A549 (cell line): ENCODE results near the gene STXBP4. TPM values are rescaled to one million over a fixed set of nuclear protein-coding genes. Genes with fewer than 3 reads are reported as not detected.

Experiments
- ATAC-seq, 2 experiments: fragments of 200-7000 bp in 1 of 2; fragments of >200 bp in 1 of 2; cut with Nextera tagmentation in 1 of 2; cut with Tn5 transposase in 1 of 2; 3 replicates each; pipeline versions ENCODE4 v1.8.0 to v1.9.1; 2018 to 2020; ENCODE audit warnings: mild to moderate bottlenecking in 1 of 2, moderate library complexity in 1 of 2
- CTCF ChIA-PET: fragments of 300-600 bp; sonication (Branson Sonifier 250); formaldehyde crosslinking; extraction: SDS; loops from one replicate; lab custom pipeline; 2021; ENCODE audit warnings: antibody characterized with exemption, inconsistent platforms; lab: Yijun Ruan, JAX
- POLR2A ChIA-PET: fragments of 350-600 bp; formaldehyde crosslinking; extraction: SDS; loops from one replicate; lab custom pipeline; 2021; ENCODE audit warnings: antibody characterized with exemption, inconsistent platforms; lab: Yijun Ruan, JAX
- DNase-seq, 2 experiments: peaks; one replicate each; pipeline versions ENCODE4 v3.0.0 to v3.0.0-alpha.2; 2011 to 2016; ENCODE audit warnings: low read depth in 1 of 2, low spot score in 1 of 2
- FAIRE-seq: peaks from 2 replicates; lab custom pipeline; 2011; peaks lifted over from hg19 to GRCh38; lab: Jason Lieb, UNC
- H3K27ac ChIP-seq, 2 experiments: fragments of >200 bp; sonication (Bioruptor Twin); formaldehyde crosslinking; 3 replicates each; pipeline ENCODE4 v1.5.1; 2016 to 2017
- H3K4me1 ChIP-seq: fragments of >200 bp; sonication (Bioruptor Twin); formaldehyde crosslinking; 3 replicates; pipeline ENCODE4 v1.6.1; 2016
- H3K4me2 ChIP-seq: fragments of >200 bp; sonication (Bioruptor Twin); formaldehyde crosslinking; 3 replicates; pipeline ENCODE4 v1.6.1; 2016
- H3K4me3 ChIP-seq: fragments of >200 bp; sonication (Bioruptor Twin); formaldehyde crosslinking; 3 replicates; pipeline ENCODE4 v1.5.1; 2016
- H3K9me3 ChIP-seq: fragments of >200 bp; sonication (Bioruptor Twin); formaldehyde crosslinking; 3 replicates; pipeline ENCODE4 v1.6.1; 2016
- BHLHE40 ChIP-seq: IDR thresholded peaks from 2 replicates; pipeline ENCODE4 v1.6.1; 2012; ENCODE audit warnings: low read depth, low read length, inconsistent platforms
- CEBPB ChIP-seq, 2 experiments: fragments of >200 bp in 1 of 2; sonication (Bioruptor Twin) in 1 of 2; formaldehyde crosslinking in 1 of 2; IDR thresholded peaks; 2 replicates each; pipeline ENCODE4 v1.6.1; 2012 to 2016
- EHF ChIP-seq: fragments of 250-450 bp; sonication (Bioruptor Pico); IDR thresholded peaks from 2 replicates; pipeline ENCODE4 v1.5.0; 2020; ENCODE audit warnings: mild to moderate bottlenecking
- FOSB ChIP-seq: fragments of 250-450 bp; sonication (Bioruptor Pico); IDR thresholded peaks from 2 replicates; pipeline ENCODE4 v1.5.0; 2020; ENCODE audit warnings: mild to moderate bottlenecking, moderate library complexity
- FOXS1 ChIP-seq: fragments of 250-450 bp; sonication (Bioruptor Pico); IDR thresholded peaks from 2 replicates; pipeline ENCODE4 v1.5.0; 2020; ENCODE audit warnings: mild to moderate bottlenecking, moderate library complexity
- HEYL ChIP-seq: fragments of 250-450 bp; sonication (Bioruptor Pico); IDR thresholded peaks from 2 replicates; pipeline ENCODE4 v1.8.0; 2021; ENCODE audit warnings: mild to moderate bottlenecking, moderate library complexity
- HOXA7 ChIP-seq: fragments of 250-450 bp; sonication (Bioruptor Pico); IDR thresholded peaks from 2 replicates; pipeline ENCODE4 v1.5.0; 2020; ENCODE audit warnings: mild to moderate bottlenecking, moderate library complexity
- JUNB ChIP-seq: fragments of >200 bp; sonication (Bioruptor Twin); formaldehyde crosslinking; IDR thresholded peaks from 2 replicates; pipeline ENCODE4 v1.6.1; 2016
- KDM1A ChIP-seq: fragments of 200-600 bp; sonication (generic); IDR thresholded peaks from 2 replicates; pipeline ENCODE4 v1.6.1; 2016; ENCODE audit warnings: low read depth, mild to moderate bottlenecking
- KDM5A ChIP-seq: fragments of 200-600 bp; sonication (generic); IDR thresholded peaks from 2 replicates; pipeline ENCODE4 v1.6.1; 2016; ENCODE audit warnings: antibody characterized with exemption, mild to moderate bottlenecking
- MAZ ChIP-seq: fragments of 150-350 bp; IDR thresholded peaks from 2 replicates; pipeline ENCODE4 v1.6.1; 2014; ENCODE audit warnings: antibody characterized with exemption, low read depth, low read length, borderline replicate concordance
- NFE2L2 ChIP-seq: fragments of 150-350 bp; conservative IDR thresholded peaks from 2 replicates; pipeline ENCODE4 v1.6.1; 2014; ENCODE audit warnings: low read length
- PBX3 ChIP-seq: IDR thresholded peaks from 2 replicates; pipeline ENCODE4 v1.6.1; 2012
- POLR2A ChIP-seq: IDR thresholded peaks from 2 replicates; pipeline ENCODE4 v1.6.1; 2012; ENCODE audit warnings: mild to moderate bottlenecking, low read length
- RAD21 ChIP-seq, 2 experiments: fragments of >200 bp in 1 of 2; sonication (Bioruptor Twin) in 1 of 2; formaldehyde crosslinking in 1 of 2; IDR thresholded peaks in 1 of 2; conservative IDR thresholded peaks in 1 of 2; 2 replicates in 1 of 2; 3 replicates in 1 of 2; pipeline ENCODE4 v1.6.1; 2012 to 2018; ENCODE audit warnings: inconsistent platforms in 1 of 2
- SMC3 ChIP-seq: fragments of >200 bp; sonication (Bioruptor Twin); formaldehyde crosslinking; IDR thresholded peaks from 3 replicates; pipeline ENCODE4 v1.6.1; 2018; ENCODE audit warnings: inconsistent platforms
- TFCP2L1 ChIP-seq: fragments of 250-450 bp; sonication (Bioruptor Pico); IDR thresholded peaks from 2 replicates; pipeline ENCODE4 v1.5.0; 2021; ENCODE audit warnings: mild to moderate bottlenecking
- WGBS: methylation state at CpG from one replicate; pipeline ENCODE4 v1.1.6; 2017; ENCODE audit errors: missing lambda C conversion rate; 5-methylcytosine and 5-hydroxymethylcytosine counted together
- polyA plus RNA-seq, 4 experiments: library from polyadenylated mRNA; depleted of rRNA in 3 of 4; stranded (reverse); fragments of >200 nt; fragmentation: RNase III in 1 of 4; extraction: RNeasy Plus Mini Kit Qiagen cat#74134 plus additional on column Dnase treatment in 1 of 4; gene quantifications; 2 replicates in 3 of 4; 3 replicates in 1 of 4; pipeline ENCODE4 v1.2.3, GENCODE V29; 2011 to 2017
- TF ChIP-seq, protein P1 (sequence below): fragments of >200 bp; sonication (Bioruptor Twin); formaldehyde crosslinking; IDR thresholded peaks from 3 replicates; pipeline ENCODE4 v1.6.1; 2016
- TF ChIP-seq, protein P2 (sequence below): fragments of >200 bp; sonication (Bioruptor Twin); formaldehyde crosslinking; IDR thresholded peaks from 3 replicates; pipeline ENCODE4 v1.5.1; 2016

The STXBP4 gene
- polyA plus RNA-seq, 2 of the 4 experiments (the other 2 are of a cell fraction): 9.0 to 16.0 TPM

GRCh38 chr17:54990118-54990517 is 21.6 kb downstream of the STXBP4 start (continued):
- TF ChIP-seq, protein P1, sequence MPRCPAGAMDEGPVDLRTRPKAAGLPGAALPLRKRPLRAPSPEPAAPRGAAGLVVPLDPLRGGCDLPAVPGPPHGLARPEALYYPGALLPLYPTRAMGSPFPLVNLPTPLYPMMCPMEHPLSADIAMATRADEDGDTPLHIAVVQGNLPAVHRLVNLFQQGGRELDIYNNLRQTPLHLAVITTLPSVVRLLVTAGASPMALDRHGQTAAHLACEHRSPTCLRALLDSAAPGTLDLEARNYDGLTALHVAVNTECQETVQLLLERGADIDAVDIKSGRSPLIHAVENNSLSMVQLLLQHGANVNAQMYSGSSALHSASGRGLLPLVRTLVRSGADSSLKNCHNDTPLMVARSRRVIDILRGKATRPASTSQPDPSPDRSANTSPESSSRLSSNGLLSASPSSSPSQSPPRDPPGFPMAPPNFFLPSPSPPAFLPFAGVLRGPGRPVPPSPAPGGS: no peak
- TF ChIP-seq, all 56 proteins: peak for 0

- POLR2A ChIA-PET: no interaction called here
- Histone ChIP-seq H3K9me3 (no peaks in the 10 kb centered on the region), H3K27ac (no peak overlapping the region), H3K4me3 (no peak overlapping the region), H3K4me2 (no peak overlapping the region), H3K4me1 (no peaks in the 10 kb centered on the region)
- TF ChIP-seq HEYL (CRISPR knock-in tag): no peak
- 92% methylated on average over 1 of the region's 1 CpG for WGBS
- DNase-seq: no peak
- no peak for FAIRE-seq
- CTCF ChIA-PET: interaction anchor here (0.8 to 7.3 kb wide), 11 partner anchors 13 to 534 kb away, joined by 3 to 99 read pairs (median 11); no protein-coding TSS in a partner anchor
- ATAC-seq: no peak
Observed at GRCh38 chr17:54991567-54991966, 23.0 kb downstream of the STXBP4 start.

DNA sequence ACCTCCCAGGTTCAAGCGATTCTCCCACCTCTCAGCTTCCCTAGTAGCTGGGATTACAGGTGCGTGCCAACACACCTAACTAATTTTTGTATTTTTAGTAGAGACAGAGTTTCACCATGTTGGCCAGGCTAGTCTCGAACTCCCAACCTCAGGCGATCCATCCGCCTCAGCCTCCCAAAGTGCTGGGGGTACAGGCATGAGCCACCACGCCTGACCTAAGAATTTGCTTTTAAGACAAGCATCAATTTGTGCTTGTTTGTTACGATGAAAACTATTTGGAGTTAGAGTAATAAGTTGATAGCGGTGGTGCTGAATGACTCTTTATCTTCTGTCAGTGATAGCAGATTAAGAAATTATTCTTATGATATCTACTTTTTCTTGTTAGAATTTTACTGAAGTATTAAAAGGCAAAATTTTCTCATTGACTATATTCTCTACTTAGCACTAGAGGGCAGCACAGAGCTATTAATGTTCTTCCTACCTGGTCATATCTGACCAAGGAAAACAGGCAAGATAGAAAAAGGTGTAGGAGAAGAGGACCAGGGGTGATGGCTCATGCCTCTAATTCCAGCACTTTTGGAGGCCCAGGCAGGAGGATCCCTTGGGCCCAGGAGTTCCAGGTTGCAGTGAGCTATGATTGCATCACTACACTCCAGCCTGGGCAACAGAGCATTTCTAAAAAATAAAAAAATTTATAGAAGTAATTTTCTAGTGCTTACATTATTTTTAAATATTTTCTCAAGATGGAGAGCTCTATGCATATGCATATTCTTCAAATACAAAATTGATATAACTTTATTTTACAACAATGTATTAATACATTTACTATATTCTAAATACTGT is 24.5 kb downstream of the STXBP4 start:
- Histone ChIP-seq H3K4me2 (no peak overlapping the region), H3K9me3 (no peaks in the 10 kb centered on the region), H3K27ac (no peak overlapping the region), H3K4me1 (no peaks in the 10 kb centered on the region), H3K4me3 (no peak overlapping the region)
- ChIA-PET CTCF (interaction anchor here (0.5 to 7.3 kb wide), 49 partner anchors 9 to 1246 kb away, joined by 3 to 99 read pairs (median 5); partner anchors contain the start of genes SMIM36 and STXBP4), POLR2A (no interaction called here)
- peak; percentile 71 for TF ChIP-seq SMC3
- no peak for TF ChIP-seq KDM1A
- TF ChIP-seq PBX3: no peak
- no peak for TF ChIP-seq MAZ
- peak; percentile 82 to 86 for TF ChIP-seq RAD21 (conservative IDR thresholded peaks at IDR 0.05 in 1 of 2, IDR thresholded peaks at IDR 0.05 in 1 of 2)
- TF ChIP-seq POLR2A: no peak
- TF ChIP-seq FOSB (CRISPR knock-in tag): no peak
- 0 out of 4 replicates have a peak, but pooled peaks of 1 of the 2 experiments have one; percentile 13 for TF ChIP-seq CEBPB (IDR thresholded peaks at IDR 0.05)
- TF ChIP-seq, protein P2, sequence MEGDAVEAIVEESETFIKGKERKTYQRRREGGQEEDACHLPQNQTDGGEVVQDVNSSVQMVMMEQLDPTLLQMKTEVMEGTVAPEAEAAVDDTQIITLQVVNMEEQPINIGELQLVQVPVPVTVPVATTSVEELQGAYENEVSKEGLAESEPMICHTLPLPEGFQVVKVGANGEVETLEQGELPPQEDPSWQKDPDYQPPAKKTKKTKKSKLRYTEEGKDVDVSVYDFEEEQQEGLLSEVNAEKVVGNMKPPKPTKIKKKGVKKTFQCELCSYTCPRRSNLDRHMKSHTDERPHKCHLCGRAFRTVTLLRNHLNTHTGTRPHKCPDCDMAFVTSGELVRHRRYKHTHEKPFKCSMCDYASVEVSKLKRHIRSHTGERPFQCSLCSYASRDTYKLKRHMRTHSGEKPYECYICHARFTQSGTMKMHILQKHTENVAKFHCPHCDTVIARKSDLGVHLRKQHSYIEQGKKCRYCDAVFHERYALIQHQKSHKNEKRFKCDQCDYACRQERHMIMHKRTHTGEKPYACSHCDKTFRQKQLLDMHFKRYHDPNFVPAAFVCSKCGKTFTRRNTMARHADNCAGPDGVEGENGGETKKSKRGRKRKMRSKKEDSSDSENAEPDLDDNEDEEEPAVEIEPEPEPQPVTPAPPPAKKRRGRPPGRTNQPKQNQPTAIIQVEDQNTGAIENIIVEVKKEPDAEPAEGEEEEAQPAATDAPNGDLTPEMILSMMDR: peak; percentile 86
- DNase-seq (peak; percentile 49 to 71), ATAC-seq (peak; percentile 80 to 90; a peak in 5 of 6 replicates), FAIRE-seq (peak; percentile 93)
- 68% methylated on average over 8 of the region's 8 CpGs for WGBS

- no peak overlapping the region for H3K4me3 ChIP-seq
- POLR2A ChIA-PET: no interaction called here
- TF ChIP-seq CEBPB (IDR thresholded peaks at IDR 0.05) (no peak), TFCP2L1 (no peak), NFE2L2 (no peak), MAZ (no peak), JUNB (no peak), HOXA7 (CRISPR knock-in tag) (no peak), RAD21 (conservative IDR thresholded peaks at IDR 0.05 in 1 of 2, IDR thresholded peaks at IDR 0.05 in 1 of 2) (no peak), EHF (CRISPR knock-in tag) (no peak), KDM5A (no peak), FOXS1 (CRISPR knock-in tag) (no peak), BHLHE40 (no peak)
- H3K4me2 ChIP-seq: no peak overlapping the region
- CTCF ChIA-PET: interaction anchor here (0.8 to 1.4 kb wide), 7 partner anchors 9 to 518 kb away, joined by 3 to 5 read pairs (median 4); no protein-coding TSS in a partner anchor
- DNase-seq (no peak), ATAC-seq (no peak), FAIRE-seq (peak; percentile 77)
- WGBS: 85% methylated on average over 1 of the region's 1 CpG
- no peaks in the 10 kb centered on the region for H3K4me1 ChIP-seq
- H3K27ac ChIP-seq: no peak overlapping the region
- no peaks in the 10 kb centered on the region for H3K9me3 ChIP-seq
Observed at GRCh38 chr17:54996441-54996840, 27.9 kb downstream of the STXBP4 start.
